Activated CD4-positive, alpha-beta memory T cell treated with anti-CD3 and anti-CD28 coated beads for 36 hours (primary cell): ENCODE data around the gene MEN1. TPM values are rescaled to one million over a fixed set of nuclear protein-coding genes. Genes with fewer than 3 reads are reported as not detected.

Experiments used
- CTCF ChIA-PET: fragments of 350-600 bp; sonication (Branson Sonifier 250); formaldehyde crosslinking; loops from one replicate; lab custom pipeline; 2021; ENCODE audit warnings: antibody characterized with exemption, inconsistent platforms; lab: Charles Lee
- POLR2A ChIA-PET: fragments of 350-600 bp; sonication (Branson Sonifier 250); formaldehyde crosslinking; loops from one replicate; lab custom pipeline; 2021; ENCODE audit warnings: antibody characterized with exemption; lab: Charles Lee
- DNase-seq: peaks from one replicate; pipeline ENCODE4 v3.0.0-alpha.2; 2020
- H3K27ac Mint-ChIP-seq: one replicate; pipeline ENCODE4 v1.8.0; 2021; ENCODE audit warnings: mixed read lengths
- H3K27me3 Mint-ChIP-seq: one replicate; pipeline ENCODE4 v1.8.0; 2021; ENCODE audit warnings: mixed read lengths
- H3K36me3 Mint-ChIP-seq: one replicate; pipeline ENCODE4 v1.8.0; 2021; ENCODE audit warnings: mixed read lengths
- H3K4me1 Mint-ChIP-seq: one replicate; pipeline ENCODE4 v1.8.0; 2021; ENCODE audit warnings: low read depth, mixed read lengths
- H3K4me3 Mint-ChIP-seq: one replicate; pipeline ENCODE4 v1.8.0; 2021; ENCODE audit warnings: mild to moderate bottlenecking, mixed read lengths
- H3K9me3 Mint-ChIP-seq: one replicate; pipeline ENCODE4 v1.8.0; 2021; ENCODE audit warnings: mixed read lengths
- intact Hi-C: fragments of 100-400 bp; cut with micrococcal nuclease; formaldehyde crosslinking; loops from one replicate; pipeline ENCODE4 v1.15.1; 2023
- total RNA-seq, 2 experiments: library from RNA; stranded (reverse); gene quantifications; one replicate each; pipeline ENCODE4 v1.2.3, GENCODE V29; 2021

Gene MEN1
- total RNA-seq, 2 experiments from 2014 or later: 31.3 to 32.2 TPM

DNA sequence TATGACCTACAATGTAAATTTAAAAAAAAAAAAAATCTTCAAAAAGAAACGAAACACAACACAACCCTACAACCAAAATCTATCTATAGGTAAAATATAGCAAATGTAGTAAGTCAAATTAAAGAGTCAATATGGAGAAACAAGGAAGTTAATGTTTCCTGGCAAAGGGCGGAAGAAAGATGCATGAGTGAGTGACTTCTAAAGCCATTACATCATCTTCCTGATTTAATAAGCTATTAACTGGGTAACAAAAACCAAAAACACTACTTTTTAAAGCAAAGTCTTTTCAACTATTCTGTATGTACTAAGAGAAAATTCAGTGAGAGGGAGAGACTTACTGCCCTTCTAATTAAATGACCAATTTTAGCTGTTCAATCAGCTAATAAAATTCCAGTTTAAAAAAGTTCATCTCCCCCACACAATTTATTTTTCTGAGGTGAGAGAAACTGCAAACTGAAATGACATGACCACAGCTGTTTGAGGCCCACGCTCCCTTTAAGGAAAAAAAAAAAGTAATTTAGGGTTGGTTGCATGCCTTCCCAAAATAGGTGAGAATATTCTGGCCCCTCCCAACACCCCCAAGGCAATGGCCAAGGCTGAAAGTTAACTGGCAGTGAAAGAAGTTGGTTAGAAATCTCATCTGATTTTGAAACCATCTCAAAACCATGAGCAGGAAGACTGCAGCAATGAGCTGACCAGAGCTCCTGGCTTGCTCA lies 37.9 kb downstream of the MEN1 start:
- peaks cover 92% of the 10 kb centered on the region for H3K36me3 Mint-ChIP-seq
- H3K4me1 Mint-ChIP-seq: peaks cover 90% of the 10 kb centered on the region
- CTCF ChIA-PET: interaction anchor here (1.1 to 2.1 kb wide), 4 partner anchors 12 to 468 kb away, joined by 3 to 5 read pairs (median 4); partner anchors contain the start of genes ESRRA and RASGRP2
- H3K4me3 Mint-ChIP-seq: peak overlapping the region; percentile 16
- POLR2A ChIA-PET: interaction anchor here (0.6 to 1.6 kb wide), 4 partner anchors 9 to 566 kb away, joined by 3 to 9 read pairs (median 3); partner anchors contain the start of gene PYGM
- no peaks in the 10 kb centered on the region for H3K9me3 Mint-ChIP-seq
- intact Hi-C loops: loop anchor here (10.0 kb wide), 1 partner anchor 458 kb away; the partner anchor contains the start of genes PRDX5 and TRMT112
- H3K27ac Mint-ChIP-seq: peak overlapping the region; percentile 65
- DNase-seq: no peak
- H3K27me3 Mint-ChIP-seq: no peaks in the 10 kb centered on the region

DNA sequence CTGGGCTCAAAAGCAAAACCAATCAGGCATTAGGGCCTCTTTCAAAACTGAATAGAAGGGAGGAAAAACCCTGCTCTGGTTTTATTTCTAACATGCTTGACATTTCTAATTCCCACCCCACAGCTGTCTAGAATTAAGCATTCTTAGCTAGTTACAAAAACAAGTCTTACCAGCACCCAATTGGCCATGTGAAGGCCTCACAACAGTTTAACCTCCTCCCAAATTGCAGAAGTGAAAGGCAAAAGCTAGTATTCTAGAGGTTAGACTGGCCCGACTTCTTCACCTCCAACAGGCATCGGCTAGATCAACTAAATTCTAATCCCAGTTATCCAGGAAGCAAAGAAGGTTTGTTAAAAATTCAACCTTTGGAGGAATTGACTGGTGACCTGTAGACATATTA lies 38.5 kb downstream of the MEN1 start:
- peak overlapping the region; percentile 65 for H3K27ac Mint-ChIP-seq
- no peaks in the 10 kb centered on the region for H3K27me3 Mint-ChIP-seq
- H3K4me3 Mint-ChIP-seq: no peak overlapping the region
- H3K36me3 Mint-ChIP-seq: peaks cover 91% of the 10 kb centered on the region
- H3K4me1 Mint-ChIP-seq: peaks cover 90% of the 10 kb centered on the region
- DNase-seq: no peak
- POLR2A ChIA-PET: interaction anchor here (1.5 to 1.6 kb wide), 2 partner anchors 8 to 12 kb away, joined by 3 to 9 read pairs; partner anchors contain the start of gene PYGM
- intact Hi-C loops: loop anchor here (10.0 kb wide), 1 partner anchor 457 kb away; the partner anchor contains the start of genes PRDX5 and TRMT112
- H3K9me3 Mint-ChIP-seq: no peaks in the 10 kb centered on the region
- CTCF ChIA-PET: interaction anchor here (1.1 to 2.1 kb wide), 3 partner anchors 28 to 467 kb away, joined by 3 to 5 read pairs (median 5); partner anchors contain the start of genes ESRRA and RASGRP2

DNA sequence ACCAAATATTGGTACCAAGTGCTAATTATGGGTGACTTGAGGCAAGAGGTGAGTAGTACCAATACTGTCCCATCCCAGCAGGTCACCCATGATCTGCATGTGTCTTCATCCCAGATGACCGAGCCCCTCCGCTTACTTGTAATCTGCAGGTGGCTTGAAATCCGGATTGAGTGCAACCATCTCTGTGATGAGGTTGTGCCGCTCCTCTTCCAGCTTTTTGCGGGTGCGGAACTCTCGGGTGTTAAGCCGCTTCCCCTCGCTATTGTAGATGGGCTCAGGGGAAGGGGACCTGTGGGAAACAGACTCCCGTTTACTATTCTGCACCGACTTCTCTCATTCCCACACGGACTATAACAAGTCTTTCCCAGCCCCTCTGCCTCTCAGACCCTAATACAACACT lies 40.2 kb downstream of the MEN1 start:
- no peaks in the 10 kb centered on the region for H3K27me3 Mint-ChIP-seq
- intact Hi-C loops: loop anchor here (10.0 kb wide), 1 partner anchor 455 kb away; the partner anchor contains the start of genes PRDX5 and TRMT112
- no peak overlapping the region for H3K4me3 Mint-ChIP-seq
- no peak for DNase-seq
- peaks cover 86% of the 10 kb centered on the region for H3K4me1 Mint-ChIP-seq
- no peak overlapping the region for H3K27ac Mint-ChIP-seq
- H3K9me3 Mint-ChIP-seq: no peaks in the 10 kb centered on the region
- CTCF ChIA-PET: interaction anchor here (1.4 kb wide), 1 partner anchor 26 kb away, joined by 4 read pairs; the partner anchor contains the start of gene RASGRP2
- POLR2A ChIA-PET: no interaction called here
- peaks cover 85% of the 10 kb centered on the region for H3K36me3 Mint-ChIP-seq

DNA sequence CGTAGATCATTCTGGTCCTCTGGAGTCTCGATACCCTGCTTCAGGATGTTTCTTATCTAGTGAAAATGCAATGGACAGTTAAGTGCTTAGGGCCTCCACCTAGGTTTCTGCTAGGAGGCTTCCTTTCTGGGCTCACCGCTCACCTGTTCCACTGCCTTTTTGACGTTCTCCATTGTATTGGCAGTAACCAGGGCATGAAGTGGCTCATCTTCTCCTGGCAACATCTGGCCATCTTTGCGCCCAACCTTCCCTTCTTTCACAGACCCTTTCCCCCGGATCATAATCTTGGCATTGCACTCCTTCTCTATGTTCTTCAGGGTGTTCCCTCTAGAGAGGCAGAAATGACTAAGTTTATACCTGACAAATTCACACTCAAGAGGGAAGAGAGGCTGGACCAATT lies 41.1 kb downstream of the MEN1 start:
- Mint-ChIP-seq H3K4me3 (no peak overlapping the region), H3K4me1 (peaks cover 86% of the 10 kb centered on the region), H3K36me3 (peaks cover 88% of the 10 kb centered on the region), H3K27ac (peak overlapping the region; percentile 5), H3K9me3 (no peaks in the 10 kb centered on the region), H3K27me3 (no peaks in the 10 kb centered on the region)
- DNase-seq: no peak
- CTCF ChIA-PET: interaction anchor here (2.4 kb wide), 1 partner anchor 80 kb away, joined by 8 read pairs; no protein-coding TSS in a partner anchor
- intact Hi-C loops: no loop called here
- POLR2A ChIA-PET: interaction anchor here (2.1 kb wide), 1 partner anchor 10 kb away, joined by 8 read pairs; the partner anchor contains the start of gene SF1

DNA sequence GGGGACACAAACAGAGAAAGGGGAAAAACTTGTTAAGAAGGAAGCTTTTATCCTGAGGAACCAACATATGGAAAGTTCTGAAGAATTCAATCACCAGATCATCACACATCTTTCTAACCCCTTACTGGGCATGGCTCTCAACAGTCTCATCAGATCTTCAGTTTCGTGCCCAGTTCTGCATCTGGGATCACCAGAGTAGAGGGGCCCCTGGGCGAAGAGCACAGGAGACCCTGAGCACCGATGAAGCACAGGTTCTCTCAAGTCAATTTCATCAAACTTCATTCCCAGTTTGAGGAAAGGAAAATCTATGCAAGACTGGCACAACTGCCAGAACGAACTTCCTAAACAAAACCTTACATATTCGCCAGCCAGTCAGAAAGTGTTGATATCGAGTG lies 42.1 kb downstream of the MEN1 start:
- Mint-ChIP-seq H3K27ac (peak overlapping the region; percentile 85), H3K9me3 (no peaks in the 10 kb centered on the region), H3K4me1 (peaks cover 87% of the 10 kb centered on the region), H3K36me3 (peaks cover 86% of the 10 kb centered on the region), H3K27me3 (no peaks in the 10 kb centered on the region), H3K4me3 (no peak overlapping the region)
- intact Hi-C loops: no loop called here
- ChIA-PET POLR2A (interaction anchor here (2.1 kb wide), 1 partner anchor 11 kb away, joined by 8 read pairs; the partner anchor contains the start of gene SF1), CTCF (interaction anchor here (0.6 to 2.4 kb wide), 13 partner anchors 8 to 458 kb away, joined by 3 to 13 read pairs (median 5); partner anchors contain the start of genes ARL2 and RASGRP2)
- no peak for DNase-seq

DNA sequence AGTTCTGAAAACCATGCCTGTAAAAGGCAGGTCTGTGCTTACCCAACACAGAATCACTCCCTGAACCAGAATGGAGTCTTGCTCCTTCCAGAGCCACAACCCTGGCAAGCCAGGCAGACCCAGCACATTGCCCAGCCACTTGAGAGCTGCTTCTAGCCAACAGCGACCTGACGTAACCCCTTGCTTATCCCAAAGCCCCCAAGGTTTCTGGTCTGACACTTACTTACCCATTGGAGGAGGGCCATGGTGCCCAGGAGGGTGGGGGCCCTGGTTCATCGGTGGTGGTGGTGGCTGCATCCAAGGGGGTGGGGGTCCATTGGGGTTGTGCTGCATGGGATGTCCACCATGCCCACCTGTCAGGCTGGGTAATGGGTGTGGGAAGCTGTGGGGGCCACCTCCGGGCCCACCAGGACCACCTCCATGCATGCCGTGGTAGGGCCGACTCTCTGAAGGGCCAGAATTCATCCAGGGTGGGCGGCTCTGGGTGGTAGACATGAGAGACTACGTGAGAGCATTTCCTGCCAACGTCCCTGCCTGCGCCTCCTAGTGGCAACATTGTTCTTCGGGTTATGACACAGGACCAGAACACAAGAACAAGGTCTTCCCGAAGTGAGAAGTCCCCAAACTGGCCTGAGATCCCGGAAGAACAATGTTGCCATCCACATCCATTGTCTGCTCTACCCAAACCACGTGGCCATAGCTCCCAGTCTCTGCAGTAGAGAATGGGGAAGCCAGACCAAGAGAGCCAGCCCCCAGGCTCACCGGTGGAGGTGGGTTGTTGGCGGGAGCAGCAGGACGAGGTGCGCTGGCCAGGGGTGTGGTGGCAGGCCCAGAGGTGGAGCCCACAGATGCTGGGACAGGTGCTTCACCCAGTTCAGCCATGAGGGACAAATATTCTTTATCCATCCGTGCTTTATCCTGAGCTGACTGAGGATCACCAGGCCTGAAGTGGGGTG lies 42.7 kb downstream of the MEN1 start:
- ChIA-PET CTCF (interaction anchor here (0.6 to 2.4 kb wide), 13 partner anchors 9 to 458 kb away, joined by 3 to 13 read pairs (median 5); partner anchors contain the start of genes ARL2 and RASGRP2), POLR2A (interaction anchor here (2.1 kb wide), 1 partner anchor 11 kb away, joined by 8 read pairs; the partner anchor contains the start of gene SF1)
- no peaks in the 10 kb centered on the region for H3K9me3 Mint-ChIP-seq
- intact Hi-C loops: no loop called here
- DNase-seq: peak; percentile 83
- peaks cover 86% of the 10 kb centered on the region for H3K36me3 Mint-ChIP-seq
- H3K4me3 Mint-ChIP-seq: no peak overlapping the region
- H3K4me1 Mint-ChIP-seq: peaks cover 87% of the 10 kb centered on the region
- peak overlapping the region; percentile 85 for H3K27ac Mint-ChIP-seq
- H3K27me3 Mint-ChIP-seq: no peaks in the 10 kb centered on the region

DNA sequence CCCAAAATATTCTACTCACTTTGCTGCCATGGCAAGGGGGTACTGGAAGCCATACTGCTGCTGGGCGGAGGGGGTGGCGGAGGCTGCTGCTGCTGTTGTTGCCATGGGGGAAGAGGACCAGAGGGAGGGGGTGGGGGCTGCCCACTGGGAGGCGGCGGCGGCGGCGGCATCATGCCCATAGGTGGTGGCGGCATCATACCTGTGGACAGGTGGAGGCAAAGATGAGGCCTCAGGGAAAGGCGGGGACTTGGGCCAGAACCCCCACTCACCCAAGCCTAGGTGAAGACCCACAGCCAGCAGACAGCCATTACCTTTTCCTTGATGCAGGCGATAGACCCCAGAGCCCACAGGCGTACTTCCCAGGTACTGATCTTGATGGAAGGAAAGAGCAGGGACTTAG lies 43.5 kb downstream of the MEN1 start:
- Mint-ChIP-seq H3K27ac (peak overlapping the region; percentile 54), H3K36me3 (peaks cover 84% of the 10 kb centered on the region), H3K4me3 (no peak overlapping the region), H3K27me3 (no peaks in the 10 kb centered on the region), H3K9me3 (no peaks in the 10 kb centered on the region), H3K4me1 (peaks cover 86% of the 10 kb centered on the region)
- no peak for DNase-seq
- ChIA-PET CTCF (interaction anchor here (1.6 to 2.4 kb wide), 4 partner anchors 10 to 78 kb away, joined by 4 to 13 read pairs (median 8); no protein-coding TSS in a partner anchor), POLR2A (interaction anchor here (0.9 kb wide), 1 partner anchor 8 kb away, joined by 5 read pairs; no protein-coding TSS in a partner anchor)
- intact Hi-C loops: no loop called here

DNA sequence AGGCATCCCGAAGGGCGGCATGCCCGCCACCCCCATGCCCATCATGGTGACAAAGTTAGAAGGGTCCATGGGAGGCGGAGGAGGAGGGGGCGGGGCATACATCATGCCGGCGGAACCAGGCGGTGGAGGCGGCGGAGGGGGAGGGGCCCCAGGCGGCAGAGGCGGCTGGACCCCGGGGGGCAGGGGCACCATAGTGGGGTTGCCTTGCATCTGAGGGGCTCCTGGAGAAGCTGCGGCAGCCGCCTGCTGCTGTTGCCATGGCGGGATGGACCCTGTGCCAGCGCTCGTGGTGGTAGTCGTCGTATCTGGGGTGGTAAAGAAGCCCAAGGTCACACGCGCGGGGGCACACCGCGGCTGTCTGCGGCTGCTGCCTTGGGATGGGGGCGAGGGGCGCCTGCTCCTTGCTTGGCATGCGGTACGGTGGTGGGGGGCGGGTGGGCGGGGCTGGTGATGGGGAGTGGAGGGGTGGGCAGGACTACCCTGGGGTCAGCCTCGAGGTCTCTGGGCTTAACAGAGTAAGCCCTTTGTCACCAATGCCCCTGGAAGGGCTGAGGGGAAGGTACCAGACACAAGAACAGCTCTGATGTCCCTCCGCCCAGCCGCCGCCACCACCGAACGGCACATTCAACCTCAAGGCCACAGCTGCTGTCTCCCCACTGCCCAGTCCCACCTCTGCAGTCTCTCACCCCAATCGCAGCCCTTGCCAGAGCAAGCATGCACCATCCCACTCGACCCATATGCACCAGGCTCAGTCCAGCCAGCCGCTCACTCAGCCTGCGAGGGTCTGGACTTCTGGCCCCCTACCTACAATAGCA lies 44.3 kb downstream of the MEN1 start:
- peak overlapping the region; percentile 51 for H3K27ac Mint-ChIP-seq
- no peaks in the 10 kb centered on the region for H3K9me3 Mint-ChIP-seq
- H3K4me1 Mint-ChIP-seq: peaks cover 82% of the 10 kb centered on the region
- intact Hi-C loops: no loop called here
- DNase-seq: no peak
- H3K4me3 Mint-ChIP-seq: no peak overlapping the region
- CTCF ChIA-PET: interaction anchor here (1.0 kb wide), 2 partner anchors 10 to 23 kb away, joined by 3 to 5 read pairs; no protein-coding TSS in a partner anchor
- H3K27me3 Mint-ChIP-seq: no peaks in the 10 kb centered on the region
- POLR2A ChIA-PET: interaction anchor here (0.9 kb wide), 1 partner anchor 9 kb away, joined by 5 read pairs; no protein-coding TSS in a partner anchor
- peaks cover 77% of the 10 kb centered on the region for H3K36me3 Mint-ChIP-seq

DNA sequence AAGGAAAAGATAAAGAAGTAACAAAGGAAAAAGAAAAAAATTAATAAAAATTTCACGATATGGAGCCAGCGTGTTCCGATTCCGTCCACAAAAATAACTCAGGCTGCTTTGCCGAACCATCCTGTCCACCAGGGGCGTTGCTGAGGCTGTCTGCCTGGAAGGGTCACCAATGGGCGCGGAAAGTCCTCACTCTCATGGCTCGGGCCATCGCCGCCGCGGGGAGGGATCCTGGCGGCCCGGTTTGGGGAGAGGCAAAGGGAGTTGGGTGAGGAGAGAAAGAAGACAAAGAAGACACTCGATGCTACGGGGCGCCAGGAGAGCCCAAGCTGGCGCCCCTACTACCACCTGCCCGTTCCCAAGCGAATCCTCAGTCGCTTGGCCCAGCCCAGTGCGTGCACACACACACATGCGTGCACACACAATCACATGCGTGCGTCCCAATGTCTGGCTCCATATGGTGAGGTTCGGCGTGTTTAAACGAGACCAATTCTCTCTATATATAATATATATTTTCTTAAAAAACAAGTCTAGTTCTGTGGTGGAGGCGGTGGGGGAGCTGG lies 45.0 kb downstream of the MEN1 start:
- intact Hi-C loops: no loop called here
- H3K36me3 Mint-ChIP-seq: peaks cover 72% of the 10 kb centered on the region
- no peak for DNase-seq
- CTCF ChIA-PET: interaction anchor here (1.0 to 2.4 kb wide), 3 partner anchors 11 to 22 kb away, joined by 3 to 7 read pairs (median 5); no protein-coding TSS in a partner anchor
- H3K9me3 Mint-ChIP-seq: no peaks in the 10 kb centered on the region
- POLR2A ChIA-PET: interaction anchor here (2.1 kb wide), 1 partner anchor 21 kb away, joined by 6 read pairs; the partner anchor contains the start of gene RASGRP2
- no peaks in the 10 kb centered on the region for H3K27me3 Mint-ChIP-seq
- no peak overlapping the region for H3K4me3 Mint-ChIP-seq
- H3K4me1 Mint-ChIP-seq: peaks cover 86% of the 10 kb centered on the region
- H3K27ac Mint-ChIP-seq: peak overlapping the region; percentile 80

DNA sequence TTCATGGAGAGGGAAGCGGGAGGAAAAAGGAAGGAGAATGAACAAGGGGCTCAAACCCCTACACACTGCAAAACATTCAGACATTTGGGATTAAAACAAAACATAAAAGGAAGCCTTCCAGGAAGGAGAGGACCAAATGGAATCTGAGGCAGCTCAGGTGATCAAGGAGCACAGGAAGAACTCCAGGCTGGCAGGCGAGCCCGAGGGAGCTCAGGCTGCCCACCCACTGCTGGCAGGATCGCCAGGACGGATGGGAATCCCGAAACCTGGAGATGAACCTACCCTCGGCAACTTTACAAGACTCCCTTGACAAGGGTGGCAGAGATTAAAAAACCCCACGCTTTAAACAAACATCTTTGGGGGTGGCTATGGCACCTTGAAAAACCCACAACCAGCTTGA lies 45.6 kb downstream of the MEN1 start:
- H3K27ac Mint-ChIP-seq: peak overlapping the region; percentile 80
- H3K36me3 Mint-ChIP-seq: peaks cover 67% of the 10 kb centered on the region
- intact Hi-C loops: no loop called here
- ChIA-PET CTCF (interaction anchor here (0.9 to 2.4 kb wide), 3 partner anchors 12 to 76 kb away, joined by 4 to 15 read pairs (median 7); partner anchors contain the start of gene RASGRP2), POLR2A (interaction anchor here (1.2 to 2.4 kb wide), 4 partner anchors 8 to 21 kb away, joined by 3 to 9 read pairs (median 6); partner anchors contain the start of gene RASGRP2)
- no peak for DNase-seq
- peaks cover 83% of the 10 kb centered on the region for H3K4me1 Mint-ChIP-seq
- H3K4me3 Mint-ChIP-seq: peak overlapping the region; percentile 4
- H3K9me3 Mint-ChIP-seq: no peaks in the 10 kb centered on the region
- no peaks in the 10 kb centered on the region for H3K27me3 Mint-ChIP-seq
